ENCODE data around the gene CAPN12. TPM values are rescaled to one million over a fixed set of nuclear protein-coding genes. Genes with fewer than 3 reads are reported as not detected.
A peak's percentile ranks its signal among the peaks of the same experiment; 100 is the strongest.

CAPN12 gene
- total RNA-seq, 1 donor from 2014 or later, result 27.6 TPM

GRCh38 chr19:38739440-38740256 lies 4.6 kb downstream of the CAPN12 start:
- no peak for DNase-seq (ENCODE audit: low spot score)

- DNase-seq (ENCODE audit: low spot score), result no peak
Measured at GRCh38 chr19:38737921-38738737, 6.1 kb downstream of the CAPN12 start.

- DNase-seq (ENCODE audit: low spot score), result no peak
Measured at GRCh38 chr19:38737281-38737865, 6.9 kb downstream of the CAPN12 start.

- peak; percentile 83 for DNase-seq (ENCODE audit: low spot score)
Measured at GRCh38 chr19:38736413-38737280, 7.6 kb downstream of the CAPN12 start.

GRCh38 chr19:38736036-38736412 lies 8.2 kb downstream of the CAPN12 start:
- peak; percentile 69 for DNase-seq (ENCODE audit: low spot score)

- peak; percentile 67 for DNase-seq (ENCODE audit: low spot score)
Measured at GRCh38 chr19:38735257-38735686, 9.0 kb downstream of the CAPN12 start.

GRCh38 chr19:38734426-38735256 lies 9.6 kb downstream of the CAPN12 start:
- DNase-seq (ENCODE audit: low spot score), result peak; percentile 52

- no peak for DNase-seq (ENCODE audit: low spot score)
Measured at GRCh38 chr19:38734176-38734425, 10.2 kb downstream of the CAPN12 start.

- DNase-seq (ENCODE audit: low spot score), result peak; percentile 42
Measured at GRCh38 chr19:38733493-38734175, 10.6 kb downstream of the CAPN12 start.

GRCh38 chr19:38733241-38733492 lies 11.1 kb downstream of the CAPN12 start:
- peak; percentile 43 for DNase-seq (ENCODE audit: low spot score)

GRCh38 chr19:38731654-38732301 lies 12.5 kb downstream of the CAPN12 start:
- DNase-seq (ENCODE audit: low spot score), result peak; percentile 44

GRCh38 chr19:38730731-38731589 lies 13.3 kb downstream of the CAPN12 start:
- DNase-seq (ENCODE audit: low spot score), result peak; percentile 43

- DNase-seq (ENCODE audit: low spot score), result no peak
Measured at GRCh38 chr19:38730470-38730730, 13.9 kb downstream of the CAPN12 start.

GRCh38 chr19:38729653-38730469 lies 14.4 kb downstream of the CAPN12 start:
- DNase-seq (ENCODE audit: low spot score), result no peak

- no peak for DNase-seq (ENCODE audit: low spot score)
Measured at GRCh38 chr19:38728752-38729541, 15.3 kb downstream of the CAPN12 start.

- DNase-seq (ENCODE audit: low spot score), result no peak
Measured at GRCh38 chr19:38727868-38728660, 16.2 kb downstream of the CAPN12 start.
